Measurements from ENCODE around the gene CCDC33. TPM values are rescaled to one million over a fixed set of nuclear protein-coding genes. Genes with fewer than 3 reads are reported as not detected.

CCDC33 gene
- total and polyA plus RNA-seq, 4 experiments from 2014 or later = not detected

DNA sequence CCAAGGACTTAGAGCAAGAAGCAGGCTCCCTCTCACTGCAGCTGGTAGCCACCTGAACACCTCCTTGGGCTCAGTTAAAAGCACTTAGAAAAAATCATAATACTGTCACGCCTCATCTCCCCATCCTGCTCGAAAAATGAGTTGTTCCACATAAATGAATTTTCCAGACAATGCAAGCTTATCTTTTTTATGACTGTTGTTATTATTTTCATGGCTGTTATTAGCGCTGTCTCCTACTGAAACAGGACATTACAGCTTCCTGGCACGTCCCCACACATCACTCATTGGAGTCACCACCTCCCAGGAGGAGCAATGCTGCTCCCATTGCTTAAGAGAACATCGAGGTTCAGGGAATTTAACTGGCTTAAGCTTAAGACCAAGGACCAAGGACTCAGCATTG lies 26.5 kb downstream of the CCDC33 start:
- intact Hi-C loops (cut with micrococcal nuclease) = no loop called here
- Histone ChIP-seq H3K36me3 (ENCODE audit: insufficient read depth, low read length) (no peaks in the 10 kb centered on the region), H3K9me3 (ENCODE audit: control insufficient read depth in 1 of 2, low read length in 2 of 2) (no peaks in the 10 kb centered on the region), H3K27ac (ENCODE audit: low read depth, low read length) (no peak overlapping the region), H3K27me3 (ENCODE audit: insufficient read depth, low read length) (no peaks in the 10 kb centered on the region), H3K4me3 (ENCODE audit: low read length in 2 of 2) (no peak overlapping the region), H3K4me1 (ENCODE audit: insufficient read depth, low read length) (no peaks in the 10 kb centered on the region)
- H3K4me1 Mint-ChIP-seq = peaks cover 0 to 3% (median 0%) of the 10 kb centered on the region in 4 donors
- peaks cover 0 to 2% (median 0%) of the 10 kb centered on the region in 8 donors for H3K9me3 Mint-ChIP-seq
- POLR2A ChIA-PET (ENCODE audit: partially characterized antibody) = no interaction called here
- no peak overlapping the region for H3K4me3 Mint-ChIP-seq
- no peak overlapping the region for H3K27ac Mint-ChIP-seq
- H3K27me3 Mint-ChIP-seq = peaks cover 15 to 33% of the 10 kb centered on the region in 2 donors
- CTCF ChIA-PET (ENCODE audit: partially characterized antibody) = no interaction called here
- H3K36me3 Mint-ChIP-seq = no peaks in the 10 kb centered on the region
- no peak for DNase-seq

DNA sequence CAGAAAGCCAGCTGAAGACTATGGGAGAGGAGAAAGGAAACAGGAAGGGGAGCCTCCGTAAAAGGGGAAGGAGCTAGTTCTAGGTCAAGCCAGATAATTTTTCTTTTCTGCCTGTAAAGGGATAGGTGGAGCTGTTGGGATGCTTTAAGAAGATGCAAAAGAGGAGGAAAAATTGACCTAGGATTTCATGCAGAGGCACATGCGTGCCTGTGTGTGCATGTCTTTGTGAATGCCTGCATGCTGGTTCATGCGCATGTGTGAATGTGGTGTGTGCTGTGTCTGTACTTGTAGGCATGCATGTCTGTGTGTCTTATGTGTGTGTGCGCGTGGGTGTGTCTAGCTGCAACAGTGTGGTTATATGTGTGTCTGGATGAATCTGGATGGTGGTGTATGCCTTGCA lies 27.3 kb downstream of the CCDC33 start:
- Histone ChIP-seq H3K9me3 (ENCODE audit: control insufficient read depth in 1 of 2, low read length in 2 of 2) (no peaks in the 10 kb centered on the region), H3K27ac (ENCODE audit: low read depth, low read length) (no peak overlapping the region), H3K4me1 (ENCODE audit: insufficient read depth, low read length) (no peaks in the 10 kb centered on the region), H3K4me3 (ENCODE audit: low read length in 2 of 2) (no peak overlapping the region), H3K36me3 (ENCODE audit: insufficient read depth, low read length) (no peaks in the 10 kb centered on the region), H3K27me3 (ENCODE audit: insufficient read depth, low read length) (no peaks in the 10 kb centered on the region)
- Mint-ChIP-seq H3K36me3 (no peaks in the 10 kb centered on the region), H3K27ac (no peak overlapping the region), H3K27me3 (peaks cover 15 to 38% of the 10 kb centered on the region in 2 donors), H3K4me1 (peaks cover 0 to 3% (median 0%) of the 10 kb centered on the region in 4 donors), H3K4me3 (no peak overlapping the region), H3K9me3 (peaks cover 0 to 2% (median 0%) of the 10 kb centered on the region in 8 donors)
- ChIA-PET CTCF (ENCODE audit: partially characterized antibody) (no interaction called here), POLR2A (ENCODE audit: partially characterized antibody) (no interaction called here)
- DNase-seq = no peak
- intact Hi-C loops (cut with micrococcal nuclease) = no loop called here

DNA sequence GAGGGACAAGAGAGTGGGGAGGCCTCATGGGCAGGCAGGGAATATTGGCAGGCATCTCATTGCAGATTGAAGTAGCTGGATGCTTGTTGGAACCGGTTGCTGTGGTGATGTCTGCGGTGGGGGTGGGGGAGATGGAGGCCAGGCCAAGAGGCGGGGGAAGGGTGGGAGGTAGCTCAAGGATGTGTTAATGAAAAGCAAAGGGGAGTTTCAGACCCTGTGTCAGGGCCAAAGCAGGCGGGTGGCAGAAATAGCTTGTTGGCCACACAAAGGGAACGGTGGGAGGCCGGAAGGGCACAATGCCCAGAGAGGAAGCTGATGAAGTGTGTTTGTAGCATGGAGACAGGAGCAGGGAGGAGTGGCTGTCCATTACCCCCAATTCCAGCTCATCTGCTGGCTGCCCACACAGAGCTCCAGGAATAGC lies 28.0 kb downstream of the CCDC33 start:
- H3K27me3 Mint-ChIP-seq = peaks cover 18 to 43% of the 10 kb centered on the region in 2 donors
- Histone ChIP-seq H3K27me3 (ENCODE audit: insufficient read depth, low read length) (no peaks in the 10 kb centered on the region), H3K4me1 (ENCODE audit: insufficient read depth, low read length) (no peaks in the 10 kb centered on the region), H3K4me3 (ENCODE audit: low read length in 2 of 2) (no peak overlapping the region), H3K27ac (ENCODE audit: low read depth, low read length) (no peak overlapping the region), H3K36me3 (ENCODE audit: insufficient read depth, low read length) (no peaks in the 10 kb centered on the region), H3K9me3 (ENCODE audit: control insufficient read depth in 1 of 2, low read length in 2 of 2) (no peaks in the 10 kb centered on the region)
- H3K36me3 Mint-ChIP-seq = no peaks in the 10 kb centered on the region
- DNase-seq = no peak
- intact Hi-C loops (cut with micrococcal nuclease) = no loop called here
- H3K9me3 Mint-ChIP-seq = peaks cover 0 to 2% (median 0%) of the 10 kb centered on the region in 8 donors
- H3K27ac Mint-ChIP-seq = no peak overlapping the region
- H3K4me1 Mint-ChIP-seq = peaks cover 0 to 3% (median 0%) of the 10 kb centered on the region in 4 donors
- CTCF ChIA-PET (ENCODE audit: partially characterized antibody) = no interaction called here
- no peak overlapping the region for H3K4me3 Mint-ChIP-seq
- POLR2A ChIA-PET (ENCODE audit: partially characterized antibody) = no interaction called here

DNA sequence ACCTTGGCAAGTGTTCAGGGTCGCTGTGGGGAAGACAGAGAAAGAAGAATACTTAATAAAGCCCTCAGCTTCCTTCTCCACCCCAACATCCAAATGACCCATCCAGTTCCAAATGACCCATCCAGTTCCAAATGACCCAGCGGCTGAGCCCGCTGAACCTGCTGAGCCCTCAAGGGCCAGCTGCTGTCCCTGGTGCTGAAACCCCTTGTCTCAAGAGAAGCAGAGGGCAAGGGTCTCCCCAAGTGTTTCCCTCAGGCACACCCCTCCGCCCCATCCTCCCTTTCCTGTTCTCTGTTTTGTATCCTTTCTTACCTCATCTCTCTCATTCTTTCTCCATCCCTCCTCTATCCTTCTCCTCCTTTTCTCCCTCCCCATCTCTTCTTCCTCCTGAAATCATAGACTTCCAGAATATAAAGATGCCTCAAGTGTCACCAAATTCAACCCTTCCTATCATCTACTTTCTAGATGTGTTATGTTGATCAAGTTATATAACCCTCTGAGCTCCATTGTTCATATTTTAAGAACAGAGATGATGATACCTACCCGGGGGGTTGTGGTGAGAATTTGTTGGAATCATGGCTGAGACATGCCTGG lies 29.0 kb downstream of the CCDC33 start:
- peaks cover 0 to 2% (median 0%) of the 10 kb centered on the region in 8 donors for H3K9me3 Mint-ChIP-seq
- POLR2A ChIA-PET (ENCODE audit: partially characterized antibody) = no interaction called here
- H3K4me3 Mint-ChIP-seq = no peak overlapping the region
- CTCF ChIA-PET (ENCODE audit: partially characterized antibody) = no interaction called here
- H3K36me3 Mint-ChIP-seq = no peaks in the 10 kb centered on the region
- intact Hi-C loops (cut with micrococcal nuclease) = no loop called here
- H3K27me3 Mint-ChIP-seq = peaks cover 22 to 47% of the 10 kb centered on the region in 2 donors
- no peaks in the 10 kb centered on the region for H3K9me3 ChIP-seq (ENCODE audit: control insufficient read depth in 1 of 2, low read length in 2 of 2)
- no peaks in the 10 kb centered on the region for H3K27me3 ChIP-seq (ENCODE audit: insufficient read depth, low read length)
- no peaks in the 10 kb centered on the region for H3K36me3 ChIP-seq (ENCODE audit: insufficient read depth, low read length)
- H3K4me3 ChIP-seq (ENCODE audit: low read length in 2 of 2) = no peak overlapping the region
- no peak for DNase-seq
- H3K4me1 Mint-ChIP-seq = peaks cover 0 to 3% (median 0%) of the 10 kb centered on the region in 4 donors
- no peak overlapping the region for H3K27ac Mint-ChIP-seq
- H3K27ac ChIP-seq (ENCODE audit: low read depth, low read length) = no peak overlapping the region
- H3K4me1 ChIP-seq (ENCODE audit: insufficient read depth, low read length) = no peaks in the 10 kb centered on the region

DNA sequence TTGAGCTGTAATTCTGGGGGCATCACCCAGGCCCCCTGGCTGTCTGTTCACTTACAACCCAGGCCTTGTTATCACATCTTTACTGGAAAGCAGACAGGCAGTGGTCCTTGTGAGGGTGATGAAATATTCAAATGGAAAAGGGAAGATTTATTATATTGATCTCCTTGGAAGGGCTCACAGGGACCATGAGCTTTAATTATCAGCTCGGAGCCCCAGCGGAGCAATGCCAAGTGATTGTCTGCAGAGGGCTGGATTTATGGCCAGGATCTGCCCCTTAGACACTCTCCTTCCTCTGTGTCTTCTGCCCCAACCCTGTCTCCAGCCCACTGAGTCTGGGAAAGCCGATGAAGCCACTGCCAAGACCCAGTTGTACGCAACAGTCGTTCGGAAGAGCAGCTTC lies 31.9 kb downstream of the CCDC33 start:
- Histone ChIP-seq H3K4me1 (ENCODE audit: insufficient read depth, low read length) (no peaks in the 10 kb centered on the region), H3K27me3 (ENCODE audit: insufficient read depth, low read length) (peaks cover 5% of the 10 kb centered on the region), H3K27ac (ENCODE audit: low read depth, low read length) (no peak overlapping the region), H3K4me3 (ENCODE audit: low read length in 2 of 2) (no peak overlapping the region), H3K36me3 (ENCODE audit: insufficient read depth, low read length) (no peaks in the 10 kb centered on the region), H3K9me3 (ENCODE audit: control insufficient read depth in 1 of 2, low read length in 2 of 2) (no peaks in the 10 kb centered on the region)
- Mint-ChIP-seq H3K9me3 (peaks cover 0 to 2% (median 0%) of the 10 kb centered on the region in 8 donors), H3K27ac (no peak overlapping the region), H3K27me3 (peaks cover 28 to 47% of the 10 kb centered on the region in 2 donors), H3K4me1 (peaks cover 0 to 3% (median 0%) of the 10 kb centered on the region in 4 donors), H3K36me3 (no peaks in the 10 kb centered on the region), H3K4me3 (no peak overlapping the region)
- intact Hi-C loops (cut with micrococcal nuclease) = no loop called here
- CTCF ChIA-PET (ENCODE audit: partially characterized antibody) = no interaction called here
- POLR2A ChIA-PET (ENCODE audit: partially characterized antibody) = no interaction called here
- no peak for DNase-seq

DNA sequence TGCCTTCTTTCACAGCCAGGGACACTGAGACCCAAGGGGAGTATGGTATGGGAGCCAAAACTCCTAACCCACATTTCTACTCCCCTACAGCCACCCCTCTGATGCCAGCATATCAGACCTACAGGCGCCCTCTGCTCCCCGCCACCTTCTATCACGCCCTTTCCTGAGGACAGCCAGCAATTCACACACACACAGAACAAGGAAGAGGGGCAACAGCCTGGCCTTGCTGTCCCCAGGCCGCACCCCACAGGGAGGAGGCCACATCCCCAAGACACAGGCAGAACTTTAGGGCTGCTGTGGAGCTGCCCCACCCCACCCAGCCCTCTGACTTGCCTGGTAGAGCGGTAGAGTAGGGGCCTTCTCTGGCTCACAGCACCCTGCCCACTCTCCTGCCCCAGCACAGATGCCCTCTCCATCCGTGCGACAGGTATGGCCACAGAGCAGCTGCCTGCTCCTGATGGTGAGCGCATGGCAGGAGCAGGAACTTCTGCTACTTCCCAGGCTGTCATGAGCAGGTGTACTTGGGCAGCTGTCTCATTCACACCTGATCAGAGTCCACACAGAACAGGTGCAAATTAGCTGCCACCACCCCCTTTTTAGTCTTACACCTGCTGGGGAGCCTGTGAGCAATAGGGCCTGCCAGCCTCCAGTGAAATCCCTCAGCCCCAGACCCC lies 33.4 kb downstream of the CCDC33 start:
- H3K4me3 ChIP-seq (ENCODE audit: low read length in 2 of 2) = no peak overlapping the region
- ChIA-PET POLR2A (ENCODE audit: partially characterized antibody) (no interaction called here), CTCF (ENCODE audit: partially characterized antibody) (no interaction called here)
- Mint-ChIP-seq H3K36me3 (no peaks in the 10 kb centered on the region), H3K27me3 (peaks cover 25 to 40% of the 10 kb centered on the region in 2 donors), H3K27ac (no peak overlapping the region), H3K4me1 (no peaks in the 10 kb centered on the region), H3K9me3 (peaks cover 0 to 2% (median 0%) of the 10 kb centered on the region in 8 donors), H3K4me3 (no peak overlapping the region)
- H3K27ac ChIP-seq (ENCODE audit: low read depth, low read length) = no peak overlapping the region
- H3K4me1 ChIP-seq (ENCODE audit: insufficient read depth, low read length) = no peaks in the 10 kb centered on the region
- no peak for DNase-seq
- no peaks in the 10 kb centered on the region for H3K36me3 ChIP-seq (ENCODE audit: insufficient read depth, low read length)
- intact Hi-C loops (cut with micrococcal nuclease) = no loop called here
- H3K9me3 ChIP-seq (ENCODE audit: control insufficient read depth in 1 of 2, low read length in 2 of 2) = no peaks in the 10 kb centered on the region
- peaks cover 5% of the 10 kb centered on the region for H3K27me3 ChIP-seq (ENCODE audit: insufficient read depth, low read length)

DNA sequence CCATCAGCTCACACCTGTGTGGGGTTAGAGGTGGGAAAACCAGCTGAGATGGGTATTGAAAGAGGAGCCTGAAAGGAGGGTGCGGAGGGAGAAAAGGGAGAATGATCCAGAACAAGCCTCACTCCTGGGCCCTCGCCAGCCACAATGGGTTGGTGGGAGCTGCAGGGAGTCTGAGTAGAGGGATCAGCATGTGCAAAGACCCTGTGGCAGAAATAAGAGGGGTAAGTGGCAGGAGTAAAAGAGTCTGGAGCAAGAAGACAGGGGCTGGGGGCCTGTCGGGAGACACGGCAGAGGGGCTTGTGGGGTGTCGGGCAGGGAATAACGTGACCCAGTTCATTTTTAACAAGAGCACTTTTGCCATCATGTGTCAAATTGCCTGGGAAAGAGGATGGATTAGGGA lies 34.0 kb downstream of the CCDC33 start:
- Histone ChIP-seq H3K4me1 (ENCODE audit: insufficient read depth, low read length) (no peaks in the 10 kb centered on the region), H3K27me3 (ENCODE audit: insufficient read depth, low read length) (peaks cover 5% of the 10 kb centered on the region)
- H3K27me3 Mint-ChIP-seq = peaks cover 24 to 38% of the 10 kb centered on the region in 2 donors

More for the DNA sequence above, 34.0 kb downstream of the CCDC33 start:
- no peak overlapping the region for H3K27ac ChIP-seq (ENCODE audit: low read depth, low read length)
- ChIA-PET POLR2A (ENCODE audit: partially characterized antibody) (no interaction called here), CTCF (ENCODE audit: partially characterized antibody) (no interaction called here)
- H3K9me3 ChIP-seq (ENCODE audit: control insufficient read depth in 1 of 2, low read length in 2 of 2) = no peaks in the 10 kb centered on the region
- H3K36me3 Mint-ChIP-seq = no peaks in the 10 kb centered on the region
- H3K36me3 ChIP-seq (ENCODE audit: insufficient read depth, low read length) = no peaks in the 10 kb centered on the region
- no peaks in the 10 kb centered on the region for H3K9me3 Mint-ChIP-seq
- no peak for DNase-seq
- H3K27ac Mint-ChIP-seq = no peak overlapping the region
- intact Hi-C loops (cut with micrococcal nuclease) = no loop called here
- no peak overlapping the region for H3K4me3 ChIP-seq (ENCODE audit: low read length in 2 of 2)
- H3K4me3 Mint-ChIP-seq = no peak overlapping the region
- H3K4me1 Mint-ChIP-seq = no peaks in the 10 kb centered on the region
